Hepatocyte (in vitro differentiated cells): ENCODE measurements around the gene DHPS. TPM values are rescaled to one million over a fixed set of nuclear protein-coding genes. Genes with fewer than 3 reads are reported as not detected.

Experiments used
- DNase-seq: peaks from one replicate; pipeline ENCODE4 v3.0.0-alpha.2; 2016; ENCODE audit warnings: low spot score
- H2AFZ ChIP-seq: fragments of 200-600 bp; sonication (generic); 2 replicates; pipeline ENCODE4 v1.6.0; 2016; ENCODE audit warnings: antibody characterized with exemption, mild to moderate bottlenecking
- H3K27ac ChIP-seq: fragments of 200-600 bp; sonication (generic); 2 replicates; pipeline ENCODE4 v1.5.1; 2016; ENCODE audit warnings: mild to moderate bottlenecking
- H3K27me3 ChIP-seq: fragments of 200-600 bp; sonication (generic); 2 replicates; pipeline ENCODE4 v1.6.1; 2016
- H3K36me3 ChIP-seq: fragments of 200-600 bp; sonication (generic); replicated peaks from 2 replicates; pipeline ENCODE4 v1.5.1; 2016; ENCODE audit warnings: low read depth; ENCODE audit not compliant: insufficient read depth
- H3K4me1 ChIP-seq: fragments of 200-600 bp; sonication (generic); 2 replicates; pipeline ENCODE4 v1.5.1; 2016; ENCODE audit warnings: mild to moderate bottlenecking, moderate library complexity; ENCODE audit not compliant: insufficient read depth
- H3K4me2 ChIP-seq: fragments of 200-600 bp; sonication (generic); 2 replicates; pipeline ENCODE4 v1.6.0; 2016
- H3K4me3 ChIP-seq: fragments of 200-600 bp; sonication (generic); 2 replicates; pipeline ENCODE4 v1.5.1; 2016; ENCODE audit warnings: mild to moderate bottlenecking
- H3K79me2 ChIP-seq: fragments of 200-600 bp; sonication (generic); 2 replicates; pipeline ENCODE4 v1.6.0; 2017; ENCODE audit warnings: mild to moderate bottlenecking
- H3K9me2 ChIP-seq: fragments of 200-600 bp; sonication (generic); replicated peaks from 2 replicates; pipeline ENCODE4 v1.6.0; 2017; ENCODE audit warnings: mild to moderate bottlenecking; ENCODE audit not compliant: insufficient read depth
- H3K9me3 ChIP-seq: fragments of 200-600 bp; sonication (generic); 2 replicates; pipeline ENCODE4 v1.5.1; 2016; ENCODE audit warnings: low read depth, mild to moderate bottlenecking
- H4K20me1 ChIP-seq: fragments of 200-600 bp; sonication (generic); 2 replicates; pipeline ENCODE4 v1.6.0; 2016; ENCODE audit warnings: mild to moderate bottlenecking; ENCODE audit not compliant: insufficient read depth, poor library complexity, severe bottlenecking
- EZH2 ChIP-seq: fragments of 200-600 bp; sonication (generic); IDR thresholded peaks from 2 replicates; pipeline ENCODE4 v1.6.1; 2016; ENCODE audit warnings: antibody characterized with exemption, mild to moderate bottlenecking, borderline replicate concordance
- EZH2phosphoT487 ChIP-seq: fragments of 200-600 bp; sonication (generic); IDR thresholded peaks from one replicate; pipeline ENCODE4 v1.6.1; 2018; ENCODE audit warnings: antibody characterized with exemption, mild to moderate bottlenecking, low read depth, moderate library complexity; ENCODE audit not compliant: unreplicated experiment, severe bottlenecking
- WGBS: methylation state at CpG from one replicate; pipeline ENCODE4 v1.1.6; 2016; ENCODE audit warnings: low lambda C conversion rate; ENCODE audit errors: missing lambda C conversion rate; 5-methylcytosine and 5-hydroxymethylcytosine counted together
- polyA plus RNA-seq: library from polyadenylated mRNA; unstranded; fragments of >200 nt; fragmentation: Nextera tagmentation; extraction: Ambion mirVana; gene quantifications from 2 replicates; pipeline ENCODE4 v1.2.1, GENCODE V29; 2016
- total RNA-seq: library from RNA; depleted of rRNA; stranded (reverse); fragments of >200 nt; gene quantifications from 2 replicates; pipeline ENCODE4 v1.2.3, GENCODE V29; 2014
- TF ChIP-seq, protein P1 (sequence below): fragments of 200-600 bp; sonication (generic); IDR thresholded peaks from 2 replicates; pipeline ENCODE4 v1.5.1; 2016; ENCODE audit warnings: antibody characterized with exemption, mild to moderate bottlenecking; ENCODE audit not compliant: poor library complexity

DHPS gene
- total and polyA plus RNA-seq, 2 experiments from 2014 or later, result 62.6 to 84.7 TPM

DNA sequence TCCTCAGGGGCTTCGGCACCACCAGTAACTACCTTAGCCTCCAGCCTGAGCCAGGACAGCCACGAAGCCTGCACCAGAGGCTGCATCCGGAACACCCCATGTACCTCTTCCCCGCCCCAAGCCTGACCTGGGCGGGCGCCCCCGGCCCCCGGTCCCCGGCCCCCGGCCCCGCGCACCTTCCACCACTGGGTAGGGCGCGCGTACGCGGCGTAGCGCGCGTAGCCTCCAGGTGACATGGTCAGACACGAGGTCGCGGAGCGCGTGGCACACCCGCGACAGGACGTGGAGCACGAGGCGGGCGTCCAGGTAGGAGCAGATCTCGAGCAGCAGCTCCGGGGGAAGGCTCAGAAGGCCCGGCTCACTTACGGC, 14.3 kb upstream of the DHPS start:
- no peak for DNase-seq
- no peaks in the 10 kb centered on the region for H3K9me3 ChIP-seq
- H3K4me1 ChIP-seq, result peaks cover 5% of the 10 kb centered on the region
- no peaks in the 10 kb centered on the region for H3K79me2 ChIP-seq
- no peaks in the 10 kb centered on the region for H3K27me3 ChIP-seq
- H4K20me1 ChIP-seq, result no peaks in the 10 kb centered on the region
- no peaks in the 10 kb centered on the region for H3K36me3 ChIP-seq
- no peak overlapping the region for H3K27ac ChIP-seq
- TF ChIP-seq, protein P1, sequence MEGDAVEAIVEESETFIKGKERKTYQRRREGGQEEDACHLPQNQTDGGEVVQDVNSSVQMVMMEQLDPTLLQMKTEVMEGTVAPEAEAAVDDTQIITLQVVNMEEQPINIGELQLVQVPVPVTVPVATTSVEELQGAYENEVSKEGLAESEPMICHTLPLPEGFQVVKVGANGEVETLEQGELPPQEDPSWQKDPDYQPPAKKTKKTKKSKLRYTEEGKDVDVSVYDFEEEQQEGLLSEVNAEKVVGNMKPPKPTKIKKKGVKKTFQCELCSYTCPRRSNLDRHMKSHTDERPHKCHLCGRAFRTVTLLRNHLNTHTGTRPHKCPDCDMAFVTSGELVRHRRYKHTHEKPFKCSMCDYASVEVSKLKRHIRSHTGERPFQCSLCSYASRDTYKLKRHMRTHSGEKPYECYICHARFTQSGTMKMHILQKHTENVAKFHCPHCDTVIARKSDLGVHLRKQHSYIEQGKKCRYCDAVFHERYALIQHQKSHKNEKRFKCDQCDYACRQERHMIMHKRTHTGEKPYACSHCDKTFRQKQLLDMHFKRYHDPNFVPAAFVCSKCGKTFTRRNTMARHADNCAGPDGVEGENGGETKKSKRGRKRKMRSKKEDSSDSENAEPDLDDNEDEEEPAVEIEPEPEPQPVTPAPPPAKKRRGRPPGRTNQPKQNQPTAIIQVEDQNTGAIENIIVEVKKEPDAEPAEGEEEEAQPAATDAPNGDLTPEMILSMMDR, result no peak
- TF ChIP-seq EZH2 (no peak), EZH2phosphoT487 (no peak)
- WGBS, result 10% methylated on average over 26 of the region's 36 CpGs
- H3K4me2 ChIP-seq, result peak overlapping the region; percentile 87
- peak overlapping the region; percentile 25 for H3K4me3 ChIP-seq
- no peaks in the 10 kb centered on the region for H3K9me2 ChIP-seq
- peak overlapping the region; percentile 77 for H2AFZ ChIP-seq

DNA sequence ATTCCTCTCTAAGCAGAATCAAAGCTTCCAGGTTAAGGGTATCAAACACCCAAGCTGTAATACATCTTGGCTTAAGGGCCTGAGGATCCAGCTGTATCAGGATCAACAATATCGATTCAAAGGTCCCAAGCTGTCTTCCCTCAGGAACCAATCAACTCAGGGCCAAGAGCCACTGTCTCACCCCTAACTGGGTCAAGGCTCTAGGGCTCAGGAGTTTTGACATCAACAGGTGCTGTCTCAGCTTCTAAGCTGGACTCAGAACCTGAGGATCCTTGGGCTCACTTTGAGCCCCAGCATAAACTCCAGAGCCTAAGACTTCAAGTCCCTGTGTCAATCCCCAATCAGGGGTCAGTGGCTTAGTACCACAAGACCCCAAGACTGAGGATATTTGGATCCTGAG, 13.8 kb upstream of the DHPS start:
- no peak overlapping the region for H3K27ac ChIP-seq
- 92% methylated on average over 1 of the region's 1 CpG for WGBS
- H3K4me1 ChIP-seq, result peaks cover 5% of the 10 kb centered on the region
- no peaks in the 10 kb centered on the region for H3K9me3 ChIP-seq
- H3K27me3 ChIP-seq, result no peaks in the 10 kb centered on the region
- TF ChIP-seq EZH2phosphoT487 (no peak), EZH2 (no peak)
- TF ChIP-seq, protein P1, result no peak
- H4K20me1 ChIP-seq, result no peaks in the 10 kb centered on the region
- peak overlapping the region; percentile 87 for H3K4me2 ChIP-seq
- no peaks in the 10 kb centered on the region for H3K79me2 ChIP-seq
- DNase-seq, result no peak
- no peaks in the 10 kb centered on the region for H3K9me2 ChIP-seq
- no peak overlapping the region for H3K4me3 ChIP-seq
- no peaks in the 10 kb centered on the region for H3K36me3 ChIP-seq
- H2AFZ ChIP-seq, result no peak overlapping the region

DNA sequence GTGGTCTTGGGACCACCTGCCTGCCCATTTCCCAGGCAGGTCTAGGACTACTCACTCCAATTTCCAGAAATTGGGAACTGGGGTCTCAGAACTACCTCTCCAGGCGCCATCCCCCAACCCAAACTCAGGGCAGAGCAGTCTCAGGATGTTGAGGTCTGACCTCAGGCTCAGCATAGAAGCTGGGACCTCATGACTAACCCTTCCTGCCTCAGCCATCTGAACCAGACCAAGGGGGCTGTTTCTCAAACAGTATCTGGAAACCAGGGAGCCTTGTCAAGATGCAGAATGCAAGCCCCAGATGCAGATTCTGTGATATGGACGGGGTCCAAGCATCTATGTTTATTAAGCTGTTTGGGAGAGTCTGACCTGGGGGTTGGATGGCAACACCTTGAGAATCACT, 13.4 kb upstream of the DHPS start:
- Histone ChIP-seq H3K9me3 (no peaks in the 10 kb centered on the region), H3K79me2 (no peaks in the 10 kb centered on the region), H3K9me2 (no peaks in the 10 kb centered on the region), H3K27ac (no peak overlapping the region), H3K4me1 (peaks cover 5% of the 10 kb centered on the region), H2AFZ (no peak overlapping the region), H3K4me3 (no peak overlapping the region), H3K27me3 (no peaks in the 10 kb centered on the region), H4K20me1 (no peaks in the 10 kb centered on the region), H3K36me3 (no peaks in the 10 kb centered on the region), H3K4me2 (no peak overlapping the region)
- WGBS, result 72% methylated on average over 2 of the region's 2 CpGs
- DNase-seq, result no peak
- TF ChIP-seq EZH2phosphoT487 (no peak), EZH2 (no peak)
- TF ChIP-seq, protein P1, result no peak

DNA sequence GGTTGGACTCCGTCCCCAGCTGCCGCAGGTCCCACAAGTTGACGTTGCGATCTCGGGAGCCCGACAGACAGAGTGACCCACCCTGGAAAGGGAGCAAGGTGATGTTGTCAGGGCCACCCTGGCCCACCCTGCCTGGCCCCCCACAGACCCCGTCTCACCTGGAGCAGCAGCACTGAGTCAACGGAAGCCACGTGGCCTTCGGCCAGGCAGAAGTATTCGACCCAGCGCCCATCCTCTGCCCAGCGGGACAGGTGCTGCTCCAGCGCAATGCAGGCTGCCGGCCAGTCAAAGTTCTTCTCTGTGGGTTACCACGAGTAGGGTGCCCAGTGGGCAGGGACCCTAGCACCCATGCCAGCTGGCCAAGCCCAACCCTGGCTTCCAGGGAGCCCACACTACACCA, 13.0 kb upstream of the DHPS start:
- H3K4me1 ChIP-seq, result peaks cover 5% of the 10 kb centered on the region
- H3K9me3 ChIP-seq, result no peaks in the 10 kb centered on the region
- no peak overlapping the region for H2AFZ ChIP-seq
- no peak overlapping the region for H3K27ac ChIP-seq
- H3K79me2 ChIP-seq, result no peaks in the 10 kb centered on the region
- H3K4me2 ChIP-seq, result no peak overlapping the region
- no peaks in the 10 kb centered on the region for H3K27me3 ChIP-seq
- no peaks in the 10 kb centered on the region for H3K36me3 ChIP-seq
- no peaks in the 10 kb centered on the region for H3K9me2 ChIP-seq
- no peak overlapping the region for H3K4me3 ChIP-seq
- DNase-seq, result no peak
- no peaks in the 10 kb centered on the region for H4K20me1 ChIP-seq
- 94% methylated on average over 16 of the region's 16 CpGs for WGBS
- TF ChIP-seq EZH2phosphoT487 (no peak), EZH2 (no peak)
- TF ChIP-seq, protein P1, result no peak
